ENCODE data around the gene ZNRF3.

Gene ZNRF3

GRCh38 chr22:29096736-29097669 is 213.6 kb downstream of the ZNRF3 start:
- no peaks in the 10 kb centered on the region for H3K27me3 ChIP-seq (ENCODE audit: control insufficient read depth, insufficient read depth, low read length)

GRCh38 chr22:29098296-29098695 is 214.9 kb downstream of the ZNRF3 start:
- H3K27ac ChIP-seq (ENCODE audit: low read length) = no peak overlapping the region
- H3K27me3 ChIP-seq (ENCODE audit: control insufficient read depth, insufficient read depth, low read length) = no peaks in the 10 kb centered on the region
- H3K4me3 ChIP-seq (ENCODE audit: low read length) = no peak overlapping the region
- no peaks in the 10 kb centered on the region for H3K36me3 ChIP-seq (ENCODE audit: control insufficient read depth, low read depth, low read length)
- H3K9ac ChIP-seq (ENCODE audit: low read length) = no peak overlapping the region
- H3K4me1 ChIP-seq (ENCODE audit: control insufficient read depth, low read depth, low read length) = peaks cover 20% of the 10 kb centered on the region
- H3K9me3 ChIP-seq (ENCODE audit: control insufficient read depth, low read depth, low read length) = no peaks in the 10 kb centered on the region

More at GRCh38 chr22:29096736-29097669, 213.6 kb downstream of the ZNRF3 start:
- no peak overlapping the region for H3K4me3 ChIP-seq (ENCODE audit: low read length)
- H3K4me1 ChIP-seq (ENCODE audit: control insufficient read depth, low read depth, low read length) = peaks cover 17% of the 10 kb centered on the region
- H3K9me3 ChIP-seq (ENCODE audit: control insufficient read depth, low read depth, low read length) = no peaks in the 10 kb centered on the region
- no peak overlapping the region for H3K27ac ChIP-seq (ENCODE audit: low read length)
- H3K36me3 ChIP-seq (ENCODE audit: control insufficient read depth, low read depth, low read length) = no peaks in the 10 kb centered on the region
- no peak overlapping the region for H3K9ac ChIP-seq (ENCODE audit: low read length)

GRCh38 chr22:29102300-29102699 is 218.9 kb downstream of the ZNRF3 start:
- Histone ChIP-seq H3K9ac (ENCODE audit: low read length) (no peak overlapping the region), H3K27me3 (ENCODE audit: control insufficient read depth, insufficient read depth, low read length) (no peaks in the 10 kb centered on the region), H3K9me3 (ENCODE audit: control insufficient read depth, low read depth, low read length) (no peaks in the 10 kb centered on the region), H3K36me3 (ENCODE audit: control insufficient read depth, low read depth, low read length) (no peaks in the 10 kb centered on the region), H3K4me3 (ENCODE audit: low read length) (no peak overlapping the region), H3K4me1 (ENCODE audit: control insufficient read depth, low read depth, low read length) (peaks cover 20% of the 10 kb centered on the region), H3K27ac (ENCODE audit: low read length) (no peak overlapping the region)

GRCh38 chr22:29103121-29103520 is 219.7 kb downstream of the ZNRF3 start:
- H3K36me3 ChIP-seq (ENCODE audit: control insufficient read depth, low read depth, low read length) = no peaks in the 10 kb centered on the region
- H3K9ac ChIP-seq (ENCODE audit: low read length) = no peak overlapping the region
- H3K27ac ChIP-seq (ENCODE audit: low read length) = no peak overlapping the region
- H3K9me3 ChIP-seq (ENCODE audit: control insufficient read depth, low read depth, low read length) = no peaks in the 10 kb centered on the region
- H3K27me3 ChIP-seq (ENCODE audit: control insufficient read depth, insufficient read depth, low read length) = no peaks in the 10 kb centered on the region
- H3K4me3 ChIP-seq (ENCODE audit: low read length) = no peak overlapping the region
- peaks cover 16% of the 10 kb centered on the region for H3K4me1 ChIP-seq (ENCODE audit: control insufficient read depth, low read depth, low read length)

GRCh38 chr22:29105468-29105867 is 222.1 kb downstream of the ZNRF3 start:
- Histone ChIP-seq H3K27ac (ENCODE audit: low read length) (no peak overlapping the region), H3K4me1 (ENCODE audit: control insufficient read depth, low read depth, low read length) (peaks cover 13% of the 10 kb centered on the region), H3K9ac (ENCODE audit: low read length) (no peak overlapping the region), H3K9me3 (ENCODE audit: control insufficient read depth, low read depth, low read length) (no peaks in the 10 kb centered on the region), H3K36me3 (ENCODE audit: control insufficient read depth, low read depth, low read length) (no peaks in the 10 kb centered on the region), H3K4me3 (ENCODE audit: low read length) (no peak overlapping the region), H3K27me3 (ENCODE audit: control insufficient read depth, insufficient read depth, low read length) (no peaks in the 10 kb centered on the region)

- H3K36me3 ChIP-seq (ENCODE audit: control insufficient read depth, low read depth, low read length) = no peaks in the 10 kb centered on the region
- H3K27me3 ChIP-seq (ENCODE audit: control insufficient read depth, insufficient read depth, low read length) = no peaks in the 10 kb centered on the region
- no peaks in the 10 kb centered on the region for H3K9me3 ChIP-seq (ENCODE audit: control insufficient read depth, low read depth, low read length)
- H3K27ac ChIP-seq (ENCODE audit: low read length) = no peak overlapping the region
- no peak overlapping the region for H3K9ac ChIP-seq (ENCODE audit: low read length)
- H3K4me3 ChIP-seq (ENCODE audit: low read length) = no peak overlapping the region
- H3K4me1 ChIP-seq (ENCODE audit: control insufficient read depth, low read depth, low read length) = peaks cover 13% of the 10 kb centered on the region
Measured at GRCh38 chr22:29106839-29107238, 223.5 kb downstream of the ZNRF3 start.

Data from iPS-18a (cell line).